Measurements from ENCODE around the gene FHOD3.
"Not testable (repeated sequence)": the region's sequence is repeated elsewhere in the genome, so short reads cannot be mapped to it uniquely, and the experiment has no call there.

Gene FHOD3

DNA sequence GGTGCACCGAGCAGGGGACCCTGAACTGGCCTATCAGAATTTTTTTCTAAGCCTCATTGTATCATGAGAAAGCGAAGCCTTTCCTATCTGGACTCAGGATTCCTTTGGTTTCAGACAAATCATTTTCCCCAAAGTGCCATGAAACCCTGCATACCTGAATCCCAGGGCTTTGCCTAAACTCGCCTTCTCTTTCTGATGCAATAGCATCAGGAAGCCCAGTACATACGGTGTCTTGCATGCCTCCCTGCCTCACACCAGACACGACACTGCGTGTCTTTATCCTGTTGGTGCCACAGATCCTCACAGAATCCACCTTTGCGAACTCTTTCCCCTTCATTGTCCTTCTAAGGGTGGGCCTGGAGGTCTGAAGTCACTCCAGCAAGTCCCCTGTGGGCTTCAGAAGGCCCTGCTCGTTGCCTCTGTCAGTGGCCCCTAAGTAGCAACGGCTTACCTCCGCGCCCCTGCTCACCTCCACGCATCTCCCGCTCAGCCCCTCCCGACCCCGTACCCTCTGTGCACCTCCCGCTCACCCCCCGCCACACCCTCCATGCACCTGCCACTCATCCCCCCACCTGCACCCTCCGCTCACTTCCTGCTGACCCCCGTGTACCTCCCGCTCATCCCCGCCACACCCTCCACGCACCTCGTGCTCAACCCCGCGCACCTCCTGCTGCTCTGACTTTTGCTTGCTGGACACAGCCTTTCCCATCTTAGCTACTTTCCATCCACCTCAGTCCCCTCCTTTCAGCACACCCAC is 447.9 kb downstream of the FHOD3 start:
- no peak for DNase-seq (ENCODE audit: low read depth in 2 of 2)

DNA sequence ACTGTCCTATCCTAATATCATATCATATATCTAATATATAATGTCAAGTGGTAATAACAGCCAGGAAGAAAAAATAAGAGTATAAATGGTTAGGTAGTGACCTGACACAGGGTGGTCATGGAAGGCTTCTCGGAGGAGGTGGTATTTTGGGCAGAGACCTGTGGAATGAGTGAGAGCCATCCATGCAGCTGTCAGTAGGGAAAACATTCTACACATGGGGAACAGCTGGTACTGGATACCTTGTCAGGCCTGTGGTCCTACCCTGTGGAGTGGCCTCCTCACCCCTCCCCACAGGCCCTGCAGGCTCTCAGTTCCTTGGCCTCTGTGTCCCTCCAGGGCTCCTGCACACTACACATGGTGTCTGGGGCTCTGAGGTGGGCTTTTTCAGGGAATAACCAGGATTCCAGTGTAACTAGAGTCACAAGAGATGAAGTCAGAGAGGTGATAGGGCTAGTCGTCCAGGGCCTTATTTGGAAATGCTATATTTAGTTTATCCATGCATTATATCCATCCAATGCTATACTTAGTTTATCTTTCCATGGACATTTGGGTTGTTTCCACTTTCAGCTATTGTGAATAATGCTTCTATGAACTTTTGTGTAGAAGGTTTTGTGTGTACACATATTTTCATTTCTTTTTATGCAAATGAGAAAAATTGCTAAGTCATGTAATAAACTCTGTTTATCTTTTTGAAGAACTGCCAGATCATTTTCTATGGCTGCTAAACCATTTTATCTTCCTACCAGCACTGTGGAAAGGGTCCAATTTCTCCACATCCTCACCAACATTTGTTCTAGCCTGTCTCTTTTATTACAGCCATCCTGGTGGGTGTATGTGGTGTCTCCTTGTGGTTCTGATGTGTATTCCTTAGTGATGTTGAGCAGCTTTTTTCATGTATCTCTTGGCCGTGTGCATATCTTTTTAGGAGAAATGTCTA is 455.7 kb downstream of the FHOD3 start:
- DNase-seq (ENCODE audit: low read depth in 2 of 2) = no peak

DNA sequence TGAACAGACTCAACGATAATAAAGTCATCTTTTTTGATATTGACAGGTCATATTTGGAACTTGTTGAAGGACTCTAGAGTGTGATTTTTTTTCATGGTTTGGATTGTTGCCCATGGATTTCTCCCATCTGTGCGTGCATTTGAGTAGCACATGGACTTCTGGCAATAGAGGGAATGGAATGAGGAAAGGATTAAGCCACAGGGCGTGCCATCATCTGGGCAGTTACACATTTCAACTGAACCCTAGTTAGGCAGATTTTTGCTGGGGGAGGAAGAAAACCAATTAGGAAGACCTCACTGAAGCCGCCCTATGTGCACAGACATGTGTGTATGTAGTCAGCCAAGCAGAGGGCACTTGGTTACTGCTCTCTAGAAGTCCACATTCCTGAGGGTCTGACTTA is 458.7 kb downstream of the FHOD3 start:
- no peak for DNase-seq (ENCODE audit: low read depth in 2 of 2)

DNA sequence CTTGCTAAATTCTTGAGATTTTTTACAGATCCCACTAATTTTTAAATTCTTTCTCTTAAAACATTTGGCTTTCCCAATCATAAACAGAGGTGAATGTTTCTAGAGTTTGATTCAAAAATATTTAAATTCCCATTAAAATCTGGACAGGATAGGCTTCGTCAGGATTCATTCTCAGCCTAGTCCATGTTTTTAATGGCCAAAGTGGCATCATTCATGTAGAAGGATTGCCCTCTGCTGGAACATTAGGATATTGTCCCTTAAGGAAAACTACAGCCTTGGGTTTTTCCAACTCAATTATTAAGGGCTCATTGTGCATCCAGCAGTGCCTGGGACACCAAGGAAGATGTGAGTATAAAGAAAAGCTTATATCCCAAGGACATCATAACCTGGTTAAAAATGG is 459.6 kb downstream of the FHOD3 start:
- DNase-seq (ENCODE audit: low read depth in 2 of 2) = no peak

DNA sequence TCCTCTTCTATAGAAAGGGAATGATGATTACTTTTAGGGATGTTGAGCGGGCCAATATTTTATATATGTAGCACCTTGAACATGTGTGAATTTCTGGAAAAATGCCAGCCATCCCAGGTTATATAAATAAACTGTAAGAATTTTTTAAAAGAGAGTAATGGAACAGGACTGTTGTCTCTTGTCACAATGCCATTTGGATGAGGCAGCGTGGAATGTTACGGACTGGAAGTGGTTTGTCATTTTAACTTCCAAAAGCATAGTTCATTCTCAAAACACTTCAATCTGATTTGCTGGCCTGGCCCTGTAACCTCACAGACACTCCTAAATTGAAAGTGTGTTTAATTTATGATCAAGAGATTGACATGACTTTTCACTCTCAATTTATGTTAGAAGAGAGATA is 460.5 kb downstream of the FHOD3 start:
- DNase-seq (ENCODE audit: low read depth in 2 of 2) = no peak

DNA sequence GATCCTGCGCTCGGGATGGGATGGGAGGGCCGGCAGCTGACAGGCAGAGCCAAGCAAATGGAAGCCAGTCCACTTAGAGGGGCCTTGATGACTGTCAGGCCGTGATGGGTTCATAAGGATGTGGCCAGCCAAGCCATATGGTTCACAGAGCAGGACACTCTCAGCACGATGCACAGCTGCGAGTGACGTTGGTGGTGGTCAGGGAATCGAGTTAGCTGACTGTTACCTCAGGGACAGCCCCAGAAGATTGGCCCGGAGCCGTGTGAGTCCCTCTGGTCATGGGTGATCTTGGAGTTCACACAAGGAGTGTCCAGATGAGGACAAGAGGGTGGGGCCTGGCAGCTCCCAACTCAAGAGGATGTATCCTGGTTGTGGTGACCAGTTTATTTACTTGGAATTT is 461.1 kb downstream of the FHOD3 start:
- no peak for DNase-seq (ENCODE audit: low read depth in 2 of 2)

DNA sequence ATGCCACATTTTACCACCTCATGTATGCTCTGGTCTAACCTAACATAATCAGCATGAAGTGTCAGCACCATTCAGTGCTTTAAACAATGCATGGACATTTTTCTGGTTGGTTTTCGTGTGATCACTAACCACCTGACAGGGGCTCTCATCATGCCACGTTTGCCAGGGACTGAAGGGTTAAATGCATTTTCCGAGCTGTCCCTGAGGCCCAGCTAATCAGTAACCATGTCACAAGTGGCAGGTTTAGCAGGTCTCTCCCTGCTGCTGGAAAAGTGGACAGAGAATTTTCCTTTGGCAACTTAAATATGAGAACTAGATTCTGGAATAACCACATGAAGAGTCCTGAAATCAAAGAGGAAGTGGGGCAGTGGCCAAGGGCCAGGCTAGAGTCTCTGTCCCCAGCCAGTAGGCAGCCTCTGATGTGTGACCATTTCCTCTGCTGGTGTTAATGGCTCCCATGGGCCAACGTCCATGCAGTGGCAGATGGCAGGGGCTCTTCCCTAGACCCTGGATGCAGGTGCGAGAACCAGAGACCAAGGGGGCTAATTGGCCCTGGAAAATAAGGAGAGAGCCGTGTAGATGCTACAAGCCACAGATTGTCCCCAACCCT is 461.8 kb downstream of the FHOD3 start:
- DNase-seq (ENCODE audit: low read depth in 2 of 2) = no peak

DNA sequence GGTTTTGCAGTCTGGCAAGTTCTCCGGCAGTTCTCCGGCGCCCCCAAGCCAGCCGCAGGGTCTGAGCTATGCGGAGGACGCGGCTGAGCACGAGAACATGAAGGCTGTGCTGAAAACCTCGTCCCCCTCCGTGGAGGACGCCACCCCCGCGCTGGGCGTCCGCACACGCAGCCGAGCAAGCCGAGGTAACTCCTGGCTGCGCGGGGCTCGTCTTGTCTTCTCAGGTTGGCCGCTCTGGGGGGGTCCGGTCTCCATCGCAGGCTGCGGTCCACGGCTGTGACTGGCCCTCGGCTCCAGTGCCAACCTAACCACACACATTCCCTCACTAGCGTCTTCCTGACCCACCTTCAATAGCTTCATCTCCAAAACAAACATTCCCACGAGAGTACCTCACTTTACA is 463.1 kb downstream of the FHOD3 start:
- no peak for DNase-seq (ENCODE audit: low read depth in 2 of 2)

DNA sequence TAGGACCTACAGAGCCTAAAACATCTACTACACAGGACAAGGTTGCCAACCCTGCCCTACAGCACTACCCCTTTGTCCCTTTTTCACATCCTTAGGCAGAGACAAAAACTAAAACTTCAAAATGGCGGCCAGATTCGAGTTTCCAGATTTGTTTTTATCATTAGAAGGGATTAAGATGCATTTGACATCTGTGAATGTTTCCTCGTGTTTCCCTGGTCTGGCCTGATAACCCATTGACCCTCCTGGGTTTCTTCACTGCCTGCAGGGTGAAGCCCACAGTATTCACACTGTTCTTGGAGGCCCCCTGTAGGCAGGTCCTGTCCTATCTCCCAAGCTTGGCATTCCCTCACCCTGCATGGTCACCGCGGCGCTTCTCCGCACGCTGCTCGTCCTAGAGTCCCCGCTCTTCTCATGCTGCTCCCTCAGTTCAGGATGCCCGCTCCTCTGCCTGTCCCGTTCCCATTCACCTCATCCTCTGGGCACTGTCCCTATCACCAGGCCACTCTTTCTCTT is 463.7 kb downstream of the FHOD3 start:
- DNase-seq (ENCODE audit: low read depth in 2 of 2) = no peak

DNA sequence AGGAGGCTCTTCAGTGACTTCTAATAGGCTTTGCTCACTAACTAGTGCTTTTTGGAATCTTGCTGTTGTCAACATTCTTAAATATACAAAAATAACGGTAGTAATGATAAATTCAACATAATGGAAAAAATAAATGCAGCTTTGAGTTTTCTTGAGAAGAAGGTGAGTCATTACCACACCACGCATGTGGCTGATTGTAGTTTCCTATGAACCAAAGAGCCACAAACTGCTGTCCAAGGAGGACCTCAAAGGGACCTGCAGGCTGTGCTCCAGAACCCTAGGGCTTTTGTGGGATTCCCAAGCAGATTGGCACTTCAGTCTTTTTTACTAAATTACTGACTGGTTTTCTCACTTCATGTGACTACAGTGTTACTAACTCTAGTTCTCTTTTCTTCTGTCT is 464.6 kb downstream of the FHOD3 start:
- DNase-seq (ENCODE audit: low read depth in 2 of 2) = no peak

DNA sequence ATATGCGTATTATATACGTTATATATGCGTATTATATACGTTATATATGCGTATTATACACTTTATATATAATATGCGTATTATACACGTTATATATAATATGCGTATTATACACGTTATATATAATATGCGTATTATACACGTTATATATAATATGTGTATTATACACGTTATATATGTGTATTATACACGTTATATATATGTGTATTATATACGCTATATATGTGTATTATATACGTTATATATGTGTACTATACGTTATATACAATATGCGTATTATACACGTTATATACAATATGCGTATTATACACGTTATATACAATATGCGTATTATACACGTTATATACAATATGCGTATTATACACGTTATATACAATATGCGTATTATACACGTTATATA is 465.5 kb downstream of the FHOD3 start:
- DNase-seq (ENCODE audit: low read depth in 2 of 2) = not testable (repeated sequence)

DNA sequence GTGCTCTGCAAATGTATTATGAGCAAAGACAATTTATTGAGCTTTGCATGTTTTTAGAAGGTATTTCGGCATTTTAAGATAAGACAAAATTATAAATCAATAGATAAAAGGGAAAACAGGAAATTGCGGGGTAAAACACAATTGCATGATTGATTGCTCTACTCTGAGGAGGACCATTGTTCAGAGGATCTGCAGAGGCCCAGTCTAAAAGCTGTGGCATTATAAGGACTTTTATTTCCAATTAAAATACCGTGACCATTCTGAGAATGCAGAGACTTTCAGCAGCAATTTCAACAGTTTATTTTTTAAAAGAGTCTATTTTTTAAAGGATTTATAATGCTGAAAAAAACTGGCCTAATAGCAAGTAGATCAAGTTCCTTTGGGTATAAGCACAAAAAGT is 469.3 kb downstream of the FHOD3 start:
- DNase-seq (ENCODE audit: low read depth in 2 of 2) = no peak

DNA sequence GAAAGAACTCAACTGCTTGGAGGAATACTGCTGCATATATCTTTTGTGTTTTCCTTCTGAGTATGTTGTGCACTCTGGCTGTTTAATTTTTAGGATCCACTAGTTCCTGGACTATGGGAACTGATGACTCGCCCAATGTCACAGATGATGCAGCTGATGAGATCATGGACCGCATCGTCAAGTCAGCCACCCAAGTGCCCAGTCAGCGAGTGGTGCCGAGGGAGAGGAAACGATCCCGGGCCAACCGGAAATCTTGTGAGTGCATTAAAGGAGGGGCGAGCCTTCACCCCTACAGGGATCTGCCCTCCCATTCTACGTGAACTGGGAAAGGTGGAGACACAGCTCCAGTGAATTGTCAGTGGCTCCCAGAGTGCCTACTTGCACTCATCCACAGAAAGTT is 471.7 kb downstream of the FHOD3 start:
- no peak for DNase-seq (ENCODE audit: low read depth in 2 of 2)

DNA sequence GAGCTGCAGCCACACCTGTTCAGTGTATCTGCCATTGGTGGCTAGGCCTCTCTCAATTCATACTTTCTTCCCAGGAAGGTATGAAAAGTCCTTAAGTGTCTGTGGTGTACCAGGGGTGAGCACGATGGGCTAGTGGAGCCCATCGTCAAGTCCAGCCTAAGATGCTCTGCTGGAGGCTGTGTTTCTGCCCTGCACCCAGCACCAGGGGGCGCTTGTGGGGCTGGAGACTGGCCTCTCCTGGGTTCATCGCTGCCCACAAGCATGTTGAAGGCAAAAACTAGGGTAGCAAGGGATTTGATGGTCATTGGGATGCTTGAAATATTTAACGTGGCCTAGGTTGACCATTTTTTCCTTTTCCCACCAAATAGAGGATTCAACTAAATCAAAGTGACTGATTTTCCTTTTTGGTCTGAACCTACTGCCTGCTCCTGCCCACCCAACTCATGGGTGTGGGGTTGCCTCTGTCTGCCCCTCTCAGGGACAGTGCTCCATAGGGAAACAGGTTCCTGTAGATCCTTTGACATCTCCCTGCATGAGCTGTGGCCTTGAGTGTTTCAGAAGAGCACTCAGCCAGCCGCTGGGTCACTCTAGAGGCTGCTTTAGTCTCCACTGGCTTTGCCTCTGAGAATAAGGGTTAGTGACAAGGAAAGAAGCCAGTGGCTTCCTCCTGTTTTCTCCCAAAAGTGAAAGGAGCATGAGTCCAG is 472.2 kb downstream of the FHOD3 start:
- no peak for DNase-seq (ENCODE audit: low read depth in 2 of 2)

DNA sequence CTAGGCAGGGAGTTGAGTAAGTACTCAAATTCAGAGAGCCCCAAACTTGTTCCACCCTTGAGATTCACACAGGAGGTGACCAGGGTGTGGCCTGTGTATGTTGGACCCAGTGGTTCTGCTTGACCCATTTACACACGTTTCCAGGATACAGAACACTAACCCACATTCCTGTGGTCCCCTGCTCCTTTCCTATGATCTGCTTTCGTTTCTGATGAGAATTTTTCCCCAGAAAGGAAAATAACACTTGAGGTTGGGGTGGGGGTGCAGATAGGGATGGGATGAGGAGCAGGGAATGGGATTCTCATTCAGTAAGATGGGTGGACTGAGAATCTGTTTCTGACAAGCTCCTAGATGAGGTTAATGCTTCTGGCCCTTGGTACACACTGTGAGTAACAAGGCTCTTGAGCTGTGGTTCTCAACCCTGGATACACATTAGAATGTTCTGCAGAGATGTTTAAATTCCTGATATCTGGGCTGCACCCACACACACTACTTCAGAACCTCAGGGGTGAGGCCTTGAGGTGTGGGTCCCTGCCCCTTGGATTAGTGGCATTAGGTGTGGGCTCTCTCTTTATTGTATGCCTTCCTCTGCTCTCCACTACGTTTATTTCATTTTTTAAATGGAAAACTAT is 472.9 kb downstream of the FHOD3 start:
- DNase-seq (ENCODE audit: low read depth in 2 of 2) = no peak

DNA sequence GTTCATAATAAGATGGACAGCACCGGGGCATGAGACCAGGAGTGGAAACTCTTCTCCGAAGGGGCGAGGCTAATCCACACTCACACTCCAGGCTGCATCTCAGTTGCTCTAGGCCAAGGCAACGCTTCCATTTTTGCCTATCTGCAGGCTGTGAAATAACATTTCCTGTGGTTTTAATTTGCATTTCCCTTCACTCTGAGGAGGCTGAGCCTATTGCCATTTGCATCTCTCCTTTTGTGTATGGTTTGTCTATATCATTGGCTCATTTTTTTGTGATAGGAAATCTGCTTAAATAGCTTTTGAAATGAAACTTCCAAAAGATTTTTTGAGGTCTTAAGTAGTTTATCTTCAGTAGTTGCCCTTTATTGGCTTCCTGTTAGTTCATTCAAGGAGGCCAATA is 473.7 kb downstream of the FHOD3 start:
- no peak for DNase-seq (ENCODE audit: low read depth in 2 of 2)

DNA sequence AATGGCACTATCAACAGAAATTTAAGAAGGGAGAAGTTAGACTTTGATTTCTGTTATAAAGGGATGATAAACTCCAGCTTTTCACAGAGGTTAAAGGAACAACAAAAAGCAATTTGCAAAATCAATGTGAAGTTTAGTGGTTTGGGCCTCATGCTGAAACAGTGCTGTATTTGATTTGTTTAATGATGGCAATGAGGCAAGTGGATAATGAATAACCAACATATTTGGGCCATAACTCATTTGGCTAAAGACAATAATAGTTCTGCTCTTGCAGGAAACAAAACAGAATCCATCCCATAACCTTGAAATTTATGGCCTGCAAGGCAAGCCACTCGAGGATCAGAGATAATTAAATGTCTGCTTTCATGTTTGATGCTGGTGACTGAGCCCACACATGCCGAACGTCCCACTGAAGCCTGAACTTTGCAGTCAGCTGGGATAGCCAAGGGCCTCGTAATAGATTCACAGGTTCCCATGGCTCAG is 474.8 kb downstream of the FHOD3 start:
- DNase-seq (ENCODE audit: low read depth in 2 of 2) = no peak

DNA sequence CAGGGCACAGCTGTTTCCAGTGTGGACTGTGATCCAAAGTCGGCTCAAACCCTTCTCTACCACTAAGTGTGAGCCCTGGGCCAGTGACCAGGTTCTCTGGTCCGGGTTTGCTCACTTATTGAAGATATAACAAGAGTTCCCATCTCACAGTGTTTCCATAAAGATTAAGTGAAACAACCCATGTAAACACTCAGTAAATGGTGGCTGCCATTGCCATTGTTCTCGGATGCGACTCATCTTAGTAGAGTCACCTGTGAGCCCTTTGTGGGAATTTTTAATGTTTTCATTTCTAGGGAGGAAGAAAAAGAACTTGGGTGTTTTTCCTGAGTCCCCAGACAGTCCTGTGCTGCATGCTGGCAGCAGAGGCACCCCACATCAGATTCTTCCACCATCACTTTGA is 477.9 kb downstream of the FHOD3 start:
- DNase-seq (ENCODE audit: low read depth in 2 of 2) = no peak

DNA sequence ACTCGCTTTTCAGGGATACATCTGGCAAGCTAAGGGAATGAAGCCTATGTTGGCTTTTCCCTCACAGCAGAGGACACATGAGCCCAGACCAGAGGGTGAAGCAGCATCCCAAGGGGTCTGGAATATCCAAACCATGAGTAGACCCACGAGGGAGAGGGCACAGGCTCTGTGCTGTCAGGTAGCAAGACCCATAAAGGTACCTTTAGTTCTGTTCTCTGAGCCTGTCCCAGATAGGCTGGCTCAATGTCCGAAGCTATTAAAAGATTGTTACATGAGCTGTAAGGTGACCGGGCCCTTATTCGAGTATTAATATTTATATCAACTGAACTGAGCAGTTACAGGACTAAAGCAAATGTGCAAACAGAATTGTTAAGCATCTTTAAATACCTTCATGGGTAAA is 479.1 kb downstream of the FHOD3 start:
- no peak for DNase-seq (ENCODE audit: low read depth in 2 of 2)

DNA sequence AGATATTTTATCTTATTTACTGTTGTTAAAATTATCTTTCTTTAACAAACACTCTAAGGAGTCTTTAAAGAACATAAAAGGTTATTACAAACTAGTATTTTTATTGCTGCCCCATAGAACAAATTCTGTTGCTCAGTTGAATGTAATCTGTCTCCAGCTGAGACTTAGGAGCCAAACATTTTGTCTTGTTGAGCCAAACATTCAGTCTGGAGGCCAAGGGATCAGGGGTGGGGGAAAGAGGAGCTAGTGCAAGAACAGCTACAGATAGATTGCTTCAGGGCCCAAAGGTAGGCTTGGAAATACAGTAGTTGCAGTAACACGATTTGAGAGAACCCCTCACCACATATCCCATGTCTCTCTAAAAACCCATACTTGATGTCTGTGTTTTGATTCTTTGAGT is 480.1 kb downstream of the FHOD3 start:
- DNase-seq (ENCODE audit: low read depth in 2 of 2) = no peak

DNA sequence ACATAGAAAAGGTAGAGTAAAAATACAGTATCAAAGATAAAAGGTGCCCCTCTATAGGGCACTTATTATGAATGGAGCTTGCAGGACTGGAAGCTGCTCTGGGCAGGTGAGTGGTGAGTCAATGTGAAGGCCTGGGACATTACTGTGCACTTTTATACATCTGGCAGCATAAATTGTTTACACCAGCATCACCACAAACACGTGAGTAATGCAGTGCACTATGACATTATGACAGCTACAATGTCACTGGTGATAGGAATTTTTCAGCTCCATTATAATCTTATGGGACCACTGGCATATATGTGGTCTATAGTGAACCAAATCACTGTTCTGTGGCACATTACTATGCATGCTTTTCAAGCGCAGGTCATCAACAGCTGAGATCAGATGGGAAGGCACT is 483.2 kb downstream of the FHOD3 start:
- DNase-seq (ENCODE audit: low read depth in 2 of 2) = no peak
